HUES48 (cell line): ENCODE measurements around the gene MPDZ.

ENCODE experiments used
- H3K27ac ChIP-seq: one replicate; pipeline ENCODE4 v1.7.0; 2013; ENCODE audit warnings: low read depth, low read length, inconsistent platforms
- H3K27me3 ChIP-seq: 2 replicates; pipeline ENCODE4 v1.6.1; 2013; ENCODE audit warnings: mild to moderate bottlenecking, low read length; ENCODE audit not compliant: control insufficient read depth, insufficient read depth
- H3K36me3 ChIP-seq: 2 replicates; pipeline ENCODE4 v1.6.1; 2013; ENCODE audit warnings: low read length; ENCODE audit not compliant: control insufficient read depth, insufficient read depth
- H3K4me1 ChIP-seq: 2 replicates; pipeline ENCODE4 v1.6.1; 2013; ENCODE audit warnings: mild to moderate bottlenecking, low read length; ENCODE audit not compliant: control insufficient read depth, insufficient read depth
- H3K4me3 ChIP-seq: 2 replicates; pipeline ENCODE4 v1.5.1; 2013; ENCODE audit warnings: mild to moderate bottlenecking, low read depth, low read length
- H3K9ac ChIP-seq: 2 replicates; pipeline ENCODE4 v1.6.1; 2013; ENCODE audit warnings: mild to moderate bottlenecking, low read depth, low read length, moderate library complexity
- H3K9me3 ChIP-seq: 2 replicates; pipeline ENCODE4 v1.6.1; 2013; ENCODE audit warnings: low read length; ENCODE audit not compliant: control insufficient read depth, insufficient read depth

Gene MPDZ

GRCh38 chr9:13221741-13222140 lies 57.8 kb downstream of the MPDZ start:
- Histone ChIP-seq H3K27ac (no peak overlapping the region), H3K9me3 (no peaks in the 10 kb centered on the region), H3K36me3 (peaks cover 44% of the 10 kb centered on the region), H3K4me3 (no peak overlapping the region), H3K4me1 (peaks cover 3% of the 10 kb centered on the region; the same call in 1 of the 2 replicates), H3K9ac (no peak overlapping the region), H3K27me3 (no peaks in the 10 kb centered on the region)

GRCh38 chr9:13220837-13221236 lies 58.7 kb downstream of the MPDZ start:
- Histone ChIP-seq H3K27me3 (no peaks in the 10 kb centered on the region), H3K9ac (no peak overlapping the region), H3K4me1 (peaks cover 3% of the 10 kb centered on the region; the same call in 1 of the 2 replicates), H3K27ac (no peak overlapping the region), H3K9me3 (no peaks in the 10 kb centered on the region), H3K4me3 (no peak overlapping the region), H3K36me3 (peaks cover 53% of the 10 kb centered on the region)

GRCh38 chr9:13215791-13216554 lies 63.5 kb downstream of the MPDZ start:
- Histone ChIP-seq H3K4me1 (no peaks in the 10 kb centered on the region), H3K27ac (no peak overlapping the region), H3K9ac (no peak overlapping the region), H3K9me3 (no peaks in the 10 kb centered on the region), H3K27me3 (no peaks in the 10 kb centered on the region), H3K4me3 (no peak overlapping the region), H3K36me3 (peaks cover 59% of the 10 kb centered on the region)

- Histone ChIP-seq H3K9me3 (no peaks in the 10 kb centered on the region), H3K9ac (no peak overlapping the region), H3K4me3 (no peak overlapping the region), H3K36me3 (peaks cover 41% of the 10 kb centered on the region), H3K27ac (no peak overlapping the region), H3K4me1 (no peaks in the 10 kb centered on the region), H3K27me3 (no peaks in the 10 kb centered on the region)
These were observed 65.5 kb downstream of the MPDZ start for GRCh38 chr9:13213998-13214397.

GRCh38 chr9:13213337-13213736 lies 66.2 kb downstream of the MPDZ start:
- no peaks in the 10 kb centered on the region for H3K9me3 ChIP-seq
- H3K9ac ChIP-seq = no peak overlapping the region
- H3K27ac ChIP-seq = no peak overlapping the region
- H3K36me3 ChIP-seq = peaks cover 36% of the 10 kb centered on the region
- no peaks in the 10 kb centered on the region for H3K4me1 ChIP-seq
- no peaks in the 10 kb centered on the region for H3K27me3 ChIP-seq
- H3K4me3 ChIP-seq = no peak overlapping the region

GRCh38 chr9:13210306-13210705 lies 69.2 kb downstream of the MPDZ start:
- Histone ChIP-seq H3K9ac (no peak overlapping the region), H3K4me1 (no peaks in the 10 kb centered on the region), H3K9me3 (no peaks in the 10 kb centered on the region), H3K36me3 (peaks cover 23% of the 10 kb centered on the region), H3K27me3 (no peaks in the 10 kb centered on the region), H3K4me3 (no peak overlapping the region), H3K27ac (no peak overlapping the region)

- no peaks in the 10 kb centered on the region for H3K27me3 ChIP-seq
- H3K27ac ChIP-seq = no peak overlapping the region
- peaks cover 22% of the 10 kb centered on the region for H3K36me3 ChIP-seq
- H3K4me1 ChIP-seq = no peaks in the 10 kb centered on the region
- no peak overlapping the region for H3K4me3 ChIP-seq
- no peak overlapping the region for H3K9ac ChIP-seq
- no peaks in the 10 kb centered on the region for H3K9me3 ChIP-seq
These were observed 70.0 kb downstream of the MPDZ start for GRCh38 chr9:13209498-13209897.

- Histone ChIP-seq H3K27me3 (no peaks in the 10 kb centered on the region), H3K9me3 (no peaks in the 10 kb centered on the region), H3K4me3 (no peak overlapping the region), H3K9ac (no peak overlapping the region), H3K4me1 (no peaks in the 10 kb centered on the region), H3K27ac (no peak overlapping the region), H3K36me3 (peaks cover 37% of the 10 kb centered on the region)
These were observed 73.7 kb downstream of the MPDZ start for GRCh38 chr9:13205824-13206223.

GRCh38 chr9:13190040-13190439 lies 89.5 kb downstream of the MPDZ start:
- Histone ChIP-seq H3K27me3 (no peaks in the 10 kb centered on the region), H3K4me3 (no peak overlapping the region), H3K36me3 (peaks cover 82% of the 10 kb centered on the region), H3K9ac (no peak overlapping the region), H3K4me1 (no peaks in the 10 kb centered on the region), H3K27ac (no peak overlapping the region), H3K9me3 (no peaks in the 10 kb centered on the region)

- Histone ChIP-seq H3K27me3 (no peaks in the 10 kb centered on the region), H3K36me3 (peaks cover 75% of the 10 kb centered on the region), H3K9me3 (no peaks in the 10 kb centered on the region), H3K9ac (no peak overlapping the region), H3K27ac (no peak overlapping the region), H3K4me3 (no peak overlapping the region), H3K4me1 (no peaks in the 10 kb centered on the region)
These were observed 90.1 kb downstream of the MPDZ start for GRCh38 chr9:13189362-13189761.

GRCh38 chr9:13186774-13187173 lies 92.7 kb downstream of the MPDZ start:
- H3K36me3 ChIP-seq = peaks cover 65% of the 10 kb centered on the region
- no peaks in the 10 kb centered on the region for H3K27me3 ChIP-seq
- H3K9me3 ChIP-seq = no peaks in the 10 kb centered on the region
- no peak overlapping the region for H3K4me3 ChIP-seq
- no peak overlapping the region for H3K9ac ChIP-seq
- no peaks in the 10 kb centered on the region for H3K4me1 ChIP-seq
- H3K27ac ChIP-seq = no peak overlapping the region
